ENCODE measurements around the gene PROX1. TPM values are rescaled to one million over a fixed set of nuclear protein-coding genes. Genes with fewer than 3 reads are reported as not detected.

Gene PROX1
- total RNA-seq, 2 donors from 2014 or later = 1.5 to 3.9 TPM

GRCh38 chr1:214076708-214077065, 88.9 kb downstream of the PROX1 start:
- H3K36me3 ChIP-seq (ENCODE audit: control insufficient read depth, insufficient read depth, low read length) = no peaks in the 10 kb centered on the region
- no peak for DNase-seq
- H3K4me1 Mint-ChIP-seq = peaks cover 16% of the 10 kb centered on the region
- H3K9me3 ChIP-seq (ENCODE audit: control insufficient read depth, low read length) = no peaks in the 10 kb centered on the region
- 85 to 93% methylated on average over 5 to 7 of the region's 7 CpGs for WGBS, 2 experiments (ENCODE audit: insufficient coverage in 1 of 2, insufficient read length in 1 of 2)
- H3K27me3 Mint-ChIP-seq (ENCODE audit: insufficient read depth) = peaks cover 8% of the 10 kb centered on the region
- H3K4me1 ChIP-seq (ENCODE audit: control insufficient read depth, insufficient read depth, low read length) = no peaks in the 10 kb centered on the region
- no peak overlapping the region for H3K27ac Mint-ChIP-seq
- H3K9ac ChIP-seq (ENCODE audit: extremely low read depth, low read length, poor library complexity, severe bottlenecking) = no peak overlapping the region
- no peak overlapping the region for H3K4me3 Mint-ChIP-seq
- H3K4me3 ChIP-seq (ENCODE audit: low read length) = no peak overlapping the region
- H3K27me3 ChIP-seq (ENCODE audit: control insufficient read depth, insufficient read depth, low read length, poor library complexity, severe bottlenecking) = no peaks in the 10 kb centered on the region
- H3K27ac ChIP-seq (ENCODE audit: low read depth, low read length) = no peak overlapping the region
- H3K9me3 Mint-ChIP-seq = no peaks in the 10 kb centered on the region
- no peak for TF ChIP-seq CTCF (conservative IDR thresholded peaks at IDR 0.05)
- H3K36me3 Mint-ChIP-seq (ENCODE audit: low read depth) = no peaks in the 10 kb centered on the region

GRCh38 chr1:214078950-214079349, 91.2 kb downstream of the PROX1 start:
- H3K27ac Mint-ChIP-seq = no peak overlapping the region
- Histone ChIP-seq H3K4me3 (ENCODE audit: low read length) (no peak overlapping the region), H3K36me3 (ENCODE audit: control insufficient read depth, insufficient read depth, low read length) (no peaks in the 10 kb centered on the region), H3K9me3 (ENCODE audit: control insufficient read depth, low read length) (no peaks in the 10 kb centered on the region), H3K4me1 (ENCODE audit: control insufficient read depth, insufficient read depth, low read length) (no peaks in the 10 kb centered on the region), H3K9ac (ENCODE audit: extremely low read depth, low read length, poor library complexity, severe bottlenecking) (no peak overlapping the region), H3K27ac (ENCODE audit: low read depth, low read length) (no peak overlapping the region), H3K27me3 (ENCODE audit: control insufficient read depth, insufficient read depth, low read length, poor library complexity, severe bottlenecking) (no peaks in the 10 kb centered on the region)
- no peak for DNase-seq
- H3K4me3 Mint-ChIP-seq = no peak overlapping the region
- H3K27me3 Mint-ChIP-seq (ENCODE audit: insufficient read depth) = no peaks in the 10 kb centered on the region
- H3K36me3 Mint-ChIP-seq (ENCODE audit: low read depth) = no peaks in the 10 kb centered on the region
- 76% methylated on average over 3 of the region's 3 CpGs; no CpG with 5 or more reads in 1 of the 2 experiments for WGBS, 2 experiments (ENCODE audit: insufficient coverage in 1 of 2, insufficient read length in 1 of 2)
- H3K4me1 Mint-ChIP-seq = peaks cover 16% of the 10 kb centered on the region
- H3K9me3 Mint-ChIP-seq = no peaks in the 10 kb centered on the region
- no peak for TF ChIP-seq CTCF (conservative IDR thresholded peaks at IDR 0.05)

- TF ChIP-seq CTCF (conservative IDR thresholded peaks at IDR 0.05) = no peak
- DNase-seq = no peak
- Mint-ChIP-seq H3K4me1 (no peaks in the 10 kb centered on the region), H3K27ac (no peak overlapping the region), H3K4me3 (no peak overlapping the region), H3K27me3 (ENCODE audit: insufficient read depth) (no peaks in the 10 kb centered on the region), H3K9me3 (peaks cover 3% of the 10 kb centered on the region), H3K36me3 (ENCODE audit: low read depth) (no peaks in the 10 kb centered on the region)
- H3K4me1 ChIP-seq (ENCODE audit: control insufficient read depth, insufficient read depth, low read length) = no peaks in the 10 kb centered on the region
- H3K27me3 ChIP-seq (ENCODE audit: control insufficient read depth, insufficient read depth, low read length, poor library complexity, severe bottlenecking) = no peaks in the 10 kb centered on the region
- no peaks in the 10 kb centered on the region for H3K36me3 ChIP-seq (ENCODE audit: control insufficient read depth, insufficient read depth, low read length)
- no peak overlapping the region for H3K9ac ChIP-seq (ENCODE audit: extremely low read depth, low read length, poor library complexity, severe bottlenecking)
- no peak overlapping the region for H3K27ac ChIP-seq (ENCODE audit: low read depth, low read length)
- 91 to 94% methylated on average over 2 of the region's 2 CpGs for WGBS, 2 experiments (ENCODE audit: insufficient coverage in 1 of 2, insufficient read length in 1 of 2)
- no peak overlapping the region for H3K4me3 ChIP-seq (ENCODE audit: low read length)
- H3K9me3 ChIP-seq (ENCODE audit: control insufficient read depth, low read length) = peaks cover 5% of the 10 kb centered on the region
These were observed 97.6 kb downstream of the PROX1 start for GRCh38 chr1:214085325-214085724.

Data from endodermal cell (in vitro differentiated cells).